Measurements from ENCODE around the gene IFIT2.

DNA sequence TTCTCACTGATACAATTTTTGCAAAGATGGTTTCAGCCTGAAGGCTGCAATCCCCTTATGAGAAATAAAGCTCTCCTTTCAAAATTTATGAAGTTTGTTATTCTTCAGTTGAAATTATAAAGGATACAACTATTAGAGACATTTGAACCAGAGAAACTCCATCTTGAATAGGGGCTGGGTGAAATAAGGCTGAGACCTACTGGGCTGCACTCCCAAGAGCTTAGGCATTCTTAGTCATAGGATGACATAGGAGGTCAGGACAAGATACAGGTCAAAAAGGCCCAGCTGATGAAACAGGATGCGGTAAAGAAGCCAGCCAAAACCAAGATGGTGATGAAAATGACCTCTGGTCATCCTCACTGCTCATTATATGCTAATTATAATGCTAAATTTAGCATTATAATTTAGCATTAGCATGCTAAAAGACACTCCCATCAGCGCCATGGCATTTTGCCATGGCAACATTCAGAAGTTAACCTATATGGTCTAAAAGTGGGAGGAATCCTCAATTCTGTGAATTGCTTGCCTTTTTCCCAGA lies 53.6 kb downstream of the IFIT2 start:
- TF ChIP-seq TAF1 (IDR thresholded peaks at IDR 0.05; ENCODE audit: borderline replicate concordance, low read depth, low read length) (no peak), POLR2AphosphoS5 (IDR thresholded peaks at IDR 0.05; ENCODE audit: low read depth, low read length) (no peak), POLR2A (IDR thresholded peaks at IDR 0.05; ENCODE audit: low read depth, low read length) (no peak)
